WTC11 (cell line): ENCODE results near the gene TNFAIP2. TPM values are rescaled to one million over a fixed set of nuclear protein-coding genes. Genes with fewer than 3 reads are reported as not detected.

Experiments
- ATAC-seq: fragments of 200-7000 bp; cut with Tn5 transposase; 2 replicates; pipeline ENCODE4 v1.10.0; 2021; ENCODE audit warnings: mild to moderate bottlenecking, moderate library complexity
- CTCF ChIA-PET: fragments of 300-600 bp; sonication (Branson Sonifier 250); formaldehyde crosslinking; loops from one replicate; lab custom pipeline; 2021; ENCODE audit warnings: antibody characterized with exemption; lab: Charles Lee
- POLR2A ChIA-PET: fragments of 350-600 bp; sonication (Branson Sonifier 250); formaldehyde crosslinking; loops from one replicate; lab custom pipeline; 2021; ENCODE audit warnings: antibody characterized with exemption; lab: Charles Lee
- DNase-seq: peaks from one replicate; pipeline ENCODE4 v3.0.0; 2021; ENCODE audit warnings: low spot score
- H3K27ac Mint-ChIP-seq: 2 replicates; pipeline ENCODE4 v1.8.0; 2021; ENCODE audit warnings: mixed read lengths
- H3K27me3 Mint-ChIP-seq: 2 replicates; pipeline ENCODE4 v1.8.0; 2021; ENCODE audit warnings: low read depth, mild to moderate bottlenecking, moderate library complexity, mixed read lengths
- H3K36me3 Mint-ChIP-seq: 2 replicates; pipeline ENCODE4 v1.8.0; 2021; ENCODE audit warnings: mixed read lengths
- H3K4me1 Mint-ChIP-seq: 2 replicates; pipeline ENCODE4 v1.8.0; 2022; ENCODE audit warnings: mixed read lengths
- H3K4me3 Mint-ChIP-seq: 2 replicates; pipeline ENCODE4 v1.8.0; 2021; ENCODE audit warnings: mild to moderate bottlenecking, moderate library complexity, mixed read lengths
- H3K9me3 Mint-ChIP-seq: 2 replicates; pipeline ENCODE4 v1.8.0; 2021; ENCODE audit warnings: mixed read lengths
- AR ChIP-seq: fragments of 250-450 bp; sonication (Bioruptor Pico); IDR thresholded peaks from 2 replicates; pipeline ENCODE4 v1.9.0; 2021; ENCODE audit warnings: mild to moderate bottlenecking
- CREB1 ChIP-seq: sonication (generic); formaldehyde crosslinking; IDR thresholded peaks from 2 replicates; pipeline ENCODE4 v1.8.0; 2023; ENCODE audit warnings: mild to moderate bottlenecking, missing genetic modification reagents
- PREB ChIP-seq: sonication (generic); formaldehyde crosslinking; IDR thresholded peaks from 2 replicates; pipeline ENCODE4 v1.8.1; 2022; ENCODE audit warnings: mild to moderate bottlenecking, missing genetic modification reagents, moderate library complexity, borderline replicate concordance
- SMAD4 ChIP-seq: sonication (generic); formaldehyde crosslinking; IDR thresholded peaks from 2 replicates; pipeline ENCODE4 v1.8.0; 2022; ENCODE audit warnings: mild to moderate bottlenecking, missing genetic modification reagents
- USF2 ChIP-seq: sonication (generic); formaldehyde crosslinking; IDR thresholded peaks from 2 replicates; pipeline ENCODE4 v1.8.1; 2023; ENCODE audit warnings: mild to moderate bottlenecking, missing genetic modification reagents, moderate library complexity
- ZNF281 ChIP-seq: sonication (generic); formaldehyde crosslinking; IDR thresholded peaks from 2 replicates; pipeline ENCODE4 v1.8.0; 2023; ENCODE audit warnings: mild to moderate bottlenecking, missing genetic modification reagents
- ZNF317 ChIP-seq: sonication (generic); formaldehyde crosslinking; IDR thresholded peaks from 2 replicates; pipeline ENCODE4 v1.8.1; 2023; ENCODE audit warnings: low read depth, mild to moderate bottlenecking, moderate library complexity, missing genetic modification reagents, borderline replicate concordance
- ZNF671 ChIP-seq: fragments of 250-450 bp; sonication (Bioruptor Pico); IDR thresholded peaks from 2 replicates; pipeline ENCODE4 v1.8.0; 2021; ENCODE audit warnings: mild to moderate bottlenecking
- total RNA-seq: library from RNA; stranded (reverse); gene quantifications from 3 replicates; pipeline ENCODE4 v1.2.3, GENCODE V29; 2021
- TF ChIP-seq, protein P1 (sequence below): sonication (generic); formaldehyde crosslinking; IDR thresholded peaks from 2 replicates; pipeline ENCODE4 v1.8.1; 2022; ENCODE audit warnings: low read depth, mild to moderate bottlenecking, moderate library complexity, missing genetic modification reagents, borderline replicate concordance

Gene TNFAIP2
- total RNA-seq, 1 experiment from 2014 or later, result 24.1 TPM

DNA sequence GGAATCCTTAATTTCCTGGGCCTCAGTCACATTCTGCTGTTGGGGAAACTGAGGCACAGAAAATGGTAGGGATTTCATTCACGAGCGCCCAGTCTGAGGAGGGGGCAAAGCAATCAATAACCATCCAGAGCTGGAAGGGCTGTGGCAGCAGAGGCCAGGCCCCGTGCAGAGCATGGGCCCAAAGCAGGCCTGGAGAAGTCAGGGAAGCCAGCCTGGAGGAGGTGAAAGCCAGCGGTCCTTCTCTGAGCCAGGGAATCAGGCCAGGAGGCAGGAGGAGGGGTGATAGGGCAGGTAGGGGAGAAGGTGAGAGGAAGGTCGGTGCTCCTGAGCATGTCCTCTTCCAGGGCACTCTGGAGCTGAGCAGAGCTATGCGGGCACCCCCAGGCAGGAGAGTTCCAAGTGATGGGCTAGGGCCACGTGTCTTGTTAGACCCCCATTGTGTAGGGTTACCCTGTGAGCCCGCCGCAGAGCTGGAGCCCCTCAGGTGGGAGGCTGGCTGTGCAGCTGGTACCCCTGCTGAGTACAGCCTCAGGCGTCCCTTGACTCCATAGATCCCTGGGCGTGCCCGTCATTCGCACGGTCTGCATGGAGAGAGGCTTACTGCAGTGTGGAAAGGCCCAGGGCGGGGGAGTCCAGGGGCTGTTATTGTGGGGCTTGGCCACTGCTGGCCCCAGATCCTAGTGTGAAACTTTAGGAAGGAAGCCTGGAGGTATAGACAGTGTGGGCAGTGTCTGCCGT, 4.8 kb downstream of the TNFAIP2 start:
- Mint-ChIP-seq H3K36me3 (peaks cover 4% of the 10 kb centered on the region; the same call in 1 of the 2 replicates), H3K27me3 (peaks cover 40% of the 10 kb centered on the region), H3K4me1 (peaks cover 20% of the 10 kb centered on the region), H3K4me3 (no peak overlapping the region), H3K9me3 (no peaks in the 10 kb centered on the region), H3K27ac (no peak overlapping the region)
- TF ChIP-seq AR (CRISPR knock-in tag), result no peak
- TF ChIP-seq SMAD4 (CRISPR knock-in tag), result no peak
- no peak for TF ChIP-seq USF2 (CRISPR knock-in tag)
- TF ChIP-seq ZNF281 (CRISPR knock-in tag), result no peak
- no peak for TF ChIP-seq ZNF317
- no peak for TF ChIP-seq PREB
- TF ChIP-seq, protein P1, sequence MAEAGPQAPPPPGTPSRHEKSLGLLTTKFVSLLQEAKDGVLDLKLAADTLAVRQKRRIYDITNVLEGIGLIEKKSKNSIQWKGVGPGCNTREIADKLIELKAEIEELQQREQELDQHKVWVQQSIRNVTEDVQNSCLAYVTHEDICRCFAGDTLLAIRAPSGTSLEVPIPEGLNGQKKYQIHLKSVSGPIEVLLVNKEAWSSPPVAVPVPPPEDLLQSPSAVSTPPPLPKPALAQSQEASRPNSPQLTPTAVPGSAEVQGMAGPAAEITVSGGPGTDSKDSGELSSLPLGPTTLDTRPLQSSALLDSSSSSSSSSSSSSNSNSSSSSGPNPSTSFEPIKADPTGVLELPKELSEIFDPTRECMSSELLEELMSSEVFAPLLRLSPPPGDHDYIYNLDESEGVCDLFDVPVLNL, result no peak
- TF ChIP-seq ZNF671 (CRISPR knock-in tag), result no peak
- no peak for ATAC-seq
- POLR2A ChIA-PET, result interaction anchor here (1.0 to 1.9 kb wide), 2 partner anchors 10 to 13 kb away, joined by 3 to 5 read pairs; no protein-coding TSS in a partner anchor
- CTCF ChIA-PET, result interaction anchor here (0.6 to 12.3 kb wide), 16 partner anchors 10 to 167 kb away, joined by 3 to 199 read pairs (median 6); no protein-coding TSS in a partner anchor
- DNase-seq, result no peak

GRCh38 chr14:103128631-103129300, 5.5 kb downstream of the TNFAIP2 start:
- peaks cover 5% of the 10 kb centered on the region; the same call in 1 of the 2 replicates for H3K36me3 Mint-ChIP-seq
- no peak overlapping the region for H3K4me3 Mint-ChIP-seq
- ATAC-seq (no peak), DNase-seq (no peak)
- peaks cover 20% of the 10 kb centered on the region for H3K4me1 Mint-ChIP-seq
- no peak overlapping the region for H3K27ac Mint-ChIP-seq
- CTCF ChIA-PET, result interaction anchor here (2.5 to 12.3 kb wide), 3 partner anchors 12 to 153 kb away, joined by 11 to 199 read pairs (median 20); no protein-coding TSS in a partner anchor
- POLR2A ChIA-PET, result no interaction called here
- TF ChIP-seq CREB1, result no peak
- H3K27me3 Mint-ChIP-seq, result peaks cover 40% of the 10 kb centered on the region
- H3K9me3 Mint-ChIP-seq, result no peaks in the 10 kb centered on the region
